Right cardiac atrium (tissue), 5 donors: ENCODE data around the gene HJURP. TPM values are rescaled to one million over a fixed set of nuclear protein-coding genes. Genes with fewer than 3 reads are reported as not detected.

Experiments used
- ATAC-seq, 2 donors: fragments of 200-7000 bp; cut with Tn5 transposase; one replicate each; pipeline versions ENCODE4 v1.8.0 to v1.9.1; 2020; ENCODE audit warnings: moderate library complexity in 2 of 2, mild to moderate bottlenecking in 1 of 2
- DNase-seq, 3 donors: peaks; one replicate each; pipeline ENCODE4 v3.0.0-alpha.2; 2020
- H3K27ac ChIP-seq: one replicate; pipeline ENCODE4 v1.5.1; 2013; ENCODE audit warnings: mild to moderate bottlenecking, low read length, control low read depth, moderate library complexity
- H3K27me3 ChIP-seq: one replicate; pipeline ENCODE4 v1.6.1; 2013; ENCODE audit not compliant: control insufficient read depth, insufficient read depth
- H3K4me1 ChIP-seq: one replicate; pipeline ENCODE4 v1.6.1; 2013; ENCODE audit warnings: low read length; ENCODE audit not compliant: control insufficient read depth, insufficient read depth
- H3K4me3 ChIP-seq: one replicate; pipeline ENCODE4 v1.5.1; 2013; ENCODE audit warnings: low read length, control low read depth
- H3K9me3 ChIP-seq: one replicate; pipeline ENCODE4 v1.6.1; 2013; ENCODE audit warnings: low read length; ENCODE audit not compliant: control insufficient read depth
- WGBS: extraction: QIAGEN DNeasy Blood & Tissue Kit; methylation state at CpG from one replicate; pipeline ENCODE4 v1.1.7; 2013; 5-methylcytosine and 5-hydroxymethylcytosine counted together
- intact Hi-C, 4 donors: fragments of 100-400 bp; cut with DNase I; formaldehyde crosslinking; loops; one replicate each; pipeline versions ENCODE4 v1.11.0 to v1.14.0; 2022 to 2023
- polyA plus RNA-seq: library from polyadenylated mRNA; stranded (reverse); fragments of 200-250 nt; gene quantifications from one replicate; pipeline ENCODE4 v1.2.3, GENCODE V29; 2013
- total RNA-seq, 4 donors: library from RNA; stranded (reverse); fragmentation: NEBNext Ultra II Directional; extraction: Animal tissue kit (Norgen Biotek cat#: 25700); gene quantifications; one replicate each; pipeline ENCODE4 v1.2.1, GENCODE V29; 2021
- donor health status: healthy with polysubstance abuse.
- donor health status: DM: no; HTN: yes; CAD: no.
- donor health status: DM: no; HTN: no; CAD: no.
- donor health status: DM: no; HTN: yes; CAD: no; lungs with severe emphysema.
- donor health status: DM: yes; HTN: yes; CAD: no.

HJURP gene
- total and polyA plus RNA-seq, 5 donors = 0.09 to 0.94 (median 0.77) TPM; not detected in 2

DNA sequence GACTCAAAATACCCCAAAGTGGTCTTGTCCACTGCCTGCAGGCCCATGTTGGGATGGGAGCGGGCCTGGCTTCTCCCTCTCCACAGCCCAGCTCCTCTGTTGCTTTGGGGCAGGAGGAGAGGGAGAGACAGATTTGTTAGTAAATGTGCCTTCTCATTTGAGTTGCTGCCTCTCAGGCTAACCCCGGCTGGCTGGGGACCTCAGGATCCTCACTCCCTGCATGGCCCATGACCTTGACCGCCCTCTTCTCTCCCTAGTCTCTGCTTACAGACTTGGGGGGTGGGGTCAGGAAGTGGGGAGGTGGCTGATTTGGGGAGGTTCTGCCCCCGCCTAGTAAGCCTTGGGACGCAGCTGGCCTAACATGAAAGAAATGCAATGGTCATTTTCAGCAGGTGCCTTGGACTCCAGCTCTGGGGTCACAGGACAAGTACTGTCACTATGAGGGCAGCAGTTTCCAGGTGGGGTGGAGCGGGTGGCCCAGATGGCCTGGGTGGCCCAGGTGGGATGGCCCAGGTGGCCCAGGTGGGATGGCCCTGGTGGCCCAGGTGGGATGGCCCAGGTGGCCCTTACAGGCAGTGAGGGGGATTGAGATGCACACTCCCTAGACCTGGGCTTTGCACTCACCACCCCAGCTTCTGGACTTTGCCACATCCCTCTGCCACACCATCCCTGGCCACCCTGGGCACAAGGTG is 24.1 kb downstream of the HJURP start:
- H3K27me3 ChIP-seq = no peaks in the 10 kb centered on the region

DNA sequence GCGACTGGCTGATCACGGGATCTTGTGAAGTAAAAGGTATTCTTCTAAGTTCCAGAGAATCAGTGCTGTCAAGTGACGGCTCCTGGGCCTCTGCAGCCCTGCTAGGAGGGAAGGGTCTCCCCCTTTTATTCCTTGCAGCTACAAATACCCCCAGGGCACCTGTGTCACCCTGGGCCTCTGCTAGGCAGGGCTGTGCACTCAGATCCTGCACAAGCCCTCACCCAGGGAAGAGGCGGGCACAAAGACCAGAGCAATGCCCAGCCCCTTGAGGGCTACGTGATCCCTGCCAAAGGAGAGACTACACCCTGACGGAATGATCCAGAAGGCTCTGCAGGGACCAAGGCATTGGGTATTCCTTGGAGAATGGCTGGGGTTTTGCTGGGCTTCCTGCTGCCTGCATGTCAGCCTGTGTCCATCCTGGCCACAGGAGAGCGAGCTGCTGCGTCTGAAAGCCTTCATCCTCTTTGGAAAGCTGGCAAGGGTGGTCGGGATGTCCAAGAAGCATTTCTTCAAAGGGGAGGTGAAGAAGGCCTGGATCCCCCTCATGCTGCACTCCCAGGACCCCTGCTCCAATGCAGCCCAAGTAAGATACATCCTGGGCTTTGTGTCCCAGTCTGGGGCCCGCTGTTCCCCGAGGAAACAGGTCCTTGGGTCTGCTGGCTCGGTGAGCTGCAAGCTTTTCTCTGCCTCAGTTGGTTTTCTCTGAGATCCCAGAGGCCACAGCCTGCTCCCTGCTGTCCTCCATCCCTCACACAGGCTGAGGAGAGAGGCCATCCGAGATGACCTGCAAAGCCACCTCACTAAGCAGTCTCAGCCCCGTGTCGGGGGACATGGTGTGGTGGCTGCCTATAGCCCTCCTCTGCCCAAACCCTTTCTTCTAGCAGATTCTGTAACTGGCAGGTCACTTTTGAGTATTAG is 24.9 kb downstream of the HJURP start:
- no peak overlapping the region for H3K4me3 ChIP-seq
- no peaks in the 10 kb centered on the region for H3K27me3 ChIP-seq
- no peak overlapping the region for H3K27ac ChIP-seq
- no peaks in the 10 kb centered on the region for H3K4me1 ChIP-seq
- ATAC-seq (no peak), DNase-seq (peak in 1 of 3 donors; percentile 16)
- no peaks in the 10 kb centered on the region for H3K9me3 ChIP-seq
- intact Hi-C loops = no loop called here
- 83% methylated on average over 15 of the region's 15 CpGs for WGBS

More for the DNA sequence above, 24.1 kb downstream of the HJURP start:
- DNase-seq (no peak), ATAC-seq (no peak)
- intact Hi-C loops = no loop called here
- Histone ChIP-seq H3K9me3 (no peaks in the 10 kb centered on the region), H3K27ac (no peak overlapping the region), H3K4me3 (no peak overlapping the region), H3K4me1 (no peaks in the 10 kb centered on the region)
- 89% methylated on average over 6 of the region's 6 CpGs for WGBS

DNA sequence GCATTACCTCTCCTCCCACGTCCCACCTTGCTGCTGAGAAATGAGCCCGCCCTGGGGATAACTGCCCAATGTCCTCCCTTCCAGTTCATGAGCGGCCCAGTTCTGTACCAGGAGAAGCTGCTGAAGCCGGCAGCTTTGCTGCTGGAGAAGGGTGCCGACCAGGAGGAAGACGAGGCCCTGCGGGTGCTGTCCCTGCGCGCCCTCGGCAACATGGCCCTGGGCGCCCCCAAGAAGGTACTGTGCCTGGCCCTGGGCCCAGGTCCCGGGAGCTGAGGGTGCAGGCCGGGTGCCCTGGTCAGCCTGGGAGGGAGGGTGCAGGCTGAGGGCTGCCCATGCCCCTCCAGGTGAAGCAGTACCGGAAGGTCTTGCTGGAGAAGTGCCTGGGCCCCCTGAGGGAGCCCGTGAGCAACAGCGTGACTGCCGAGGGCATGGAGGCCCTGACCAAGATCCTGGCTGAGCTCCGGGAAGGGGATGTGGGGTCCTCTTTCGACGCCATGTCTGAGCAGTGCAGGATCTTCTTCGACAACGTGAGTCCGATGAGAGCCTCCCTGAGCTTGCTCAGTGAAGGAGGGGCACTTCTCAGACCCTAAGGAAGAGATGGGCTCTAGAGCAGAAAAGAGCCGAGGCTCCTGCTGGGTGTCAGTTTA is 25.7 kb downstream of the HJURP start:
- H3K27ac ChIP-seq = no peak overlapping the region
- intact Hi-C loops = no loop called here
- DNase-seq (peak in 1 of 3 donors; percentile 32), ATAC-seq (peak; percentile 19 to 35)
- H3K4me3 ChIP-seq = no peak overlapping the region
- WGBS = 79% methylated on average over 24 of the region's 24 CpGs
- no peaks in the 10 kb centered on the region for H3K4me1 ChIP-seq
- no peaks in the 10 kb centered on the region for H3K27me3 ChIP-seq
- no peaks in the 10 kb centered on the region for H3K9me3 ChIP-seq

- H3K4me3 ChIP-seq = no peak overlapping the region
- no peaks in the 10 kb centered on the region for H3K27me3 ChIP-seq
- WGBS = 67% methylated on average over 7 of the region's 7 CpGs
- H3K9me3 ChIP-seq = no peaks in the 10 kb centered on the region
- ATAC-seq (no peak), DNase-seq (peak in 1 of 3 donors; percentile 5)
- intact Hi-C loops = no loop called here
- no peaks in the 10 kb centered on the region for H3K4me1 ChIP-seq
- no peak overlapping the region for H3K27ac ChIP-seq
Measured at GRCh38 chr2:233824373-233824772, 30.0 kb downstream of the HJURP start.

- H3K4me1 ChIP-seq = no peaks in the 10 kb centered on the region
- H3K27me3 ChIP-seq = no peaks in the 10 kb centered on the region
- no peaks in the 10 kb centered on the region for H3K9me3 ChIP-seq
- H3K4me3 ChIP-seq = no peak overlapping the region
- ATAC-seq (no peak), DNase-seq (peak in 1 of 3 donors; percentile 30)
- intact Hi-C loops = no loop called here
- 87% methylated on average over 8 of the region's 8 CpGs for WGBS
- H3K27ac ChIP-seq = no peak overlapping the region
Measured at GRCh38 chr2:233823731-233824121, 30.6 kb downstream of the HJURP start.

GRCh38 chr2:233822781-233823730 is 31.3 kb downstream of the HJURP start:
- H3K4me3 ChIP-seq = no peak overlapping the region
- DNase-seq = peak in 2 of 3 donors; percentile 25 to 37
- intact Hi-C loops = no loop called here
- no peaks in the 10 kb centered on the region for H3K9me3 ChIP-seq
- peak in 1 of 2 donors; percentile 27 for ATAC-seq
- no peaks in the 10 kb centered on the region for H3K4me1 ChIP-seq
- 77% methylated on average over 25 of the region's 25 CpGs for WGBS
- no peak overlapping the region for H3K27ac ChIP-seq
- H3K27me3 ChIP-seq = no peaks in the 10 kb centered on the region

- DNase-seq (peak in 2 of 3 donors; percentile 33 to 41), ATAC-seq (no peak)
- Histone ChIP-seq H3K9me3 (no peaks in the 10 kb centered on the region), H3K4me1 (no peaks in the 10 kb centered on the region), H3K4me3 (no peak overlapping the region), H3K27me3 (no peaks in the 10 kb centered on the region), H3K27ac (no peak overlapping the region)
- intact Hi-C loops = no loop called here
- WGBS = 88% methylated on average over 21 of the region's 21 CpGs
Measured at GRCh38 chr2:233822101-233822771, 32.1 kb downstream of the HJURP start.

DNA sequence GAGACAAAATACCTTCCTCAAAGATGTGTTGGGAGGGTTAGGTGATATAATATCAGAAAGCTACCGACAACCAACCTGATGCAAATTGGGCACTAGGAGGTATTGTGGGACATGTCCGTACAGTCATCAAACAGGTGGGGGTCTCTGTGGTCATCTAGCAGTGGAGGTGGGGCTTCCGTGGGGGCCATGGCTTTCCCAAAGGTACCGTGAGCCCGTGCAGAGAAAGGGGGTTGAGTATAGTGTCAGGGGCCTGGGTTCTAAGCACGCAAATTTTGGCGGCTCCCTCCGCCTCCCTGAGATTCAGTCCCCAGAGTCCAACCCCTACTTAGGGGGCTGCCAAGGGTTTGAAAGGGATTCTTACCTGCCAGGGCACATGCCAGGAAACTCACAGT is 32.6 kb downstream of the HJURP start:
- 94% methylated on average over 8 of the region's 8 CpGs for WGBS
- Histone ChIP-seq H3K27ac (no peak overlapping the region), H3K9me3 (no peaks in the 10 kb centered on the region), H3K27me3 (no peaks in the 10 kb centered on the region), H3K4me1 (no peaks in the 10 kb centered on the region), H3K4me3 (no peak overlapping the region)
- DNase-seq = no peak
- ATAC-seq = no peak
- intact Hi-C loops = no loop called here

DNA sequence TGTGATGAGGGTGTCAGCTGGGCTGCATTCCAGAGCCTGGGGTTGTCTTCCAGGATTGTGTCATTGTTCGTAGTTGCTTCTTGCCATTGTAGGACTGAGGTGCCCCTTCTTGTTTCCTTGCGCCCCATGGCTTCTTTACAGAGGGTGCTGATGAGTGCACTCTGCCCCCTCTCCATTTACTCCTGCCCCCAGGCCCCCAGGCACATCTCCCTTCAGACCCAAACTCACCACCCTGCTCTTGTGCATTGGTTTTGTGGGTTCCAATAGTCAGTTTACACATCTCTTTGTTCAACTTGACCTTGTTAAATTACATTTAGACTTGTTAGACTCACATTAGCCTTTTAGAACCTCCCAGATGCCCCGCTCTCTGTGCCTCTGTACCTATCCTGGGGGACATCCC is 33.1 kb downstream of the HJURP start:
- Histone ChIP-seq H3K27me3 (no peaks in the 10 kb centered on the region), H3K4me1 (no peaks in the 10 kb centered on the region), H3K4me3 (no peak overlapping the region), H3K9me3 (no peaks in the 10 kb centered on the region), H3K27ac (no peak overlapping the region)
- 86% methylated on average over 3 of the region's 3 CpGs for WGBS
- ATAC-seq (no peak), DNase-seq (peak in 1 of 3 donors; percentile 1)
- intact Hi-C loops = no loop called here

GRCh38 chr2:233820774-233821105 is 33.6 kb downstream of the HJURP start:
- Histone ChIP-seq H3K27me3 (no peaks in the 10 kb centered on the region), H3K27ac (no peak overlapping the region), H3K4me3 (no peak overlapping the region), H3K4me1 (no peaks in the 10 kb centered on the region), H3K9me3 (no peaks in the 10 kb centered on the region)
- WGBS = 86% methylated on average over 6 of the region's 6 CpGs
- intact Hi-C loops = no loop called here
- no peak for ATAC-seq
- DNase-seq = peak in 1 of 3 donors; percentile 22
